ENCODE data around the gene SHB. TPM values are rescaled to one million over a fixed set of nuclear protein-coding genes. Genes with fewer than 3 reads are reported as not detected.

The SHB gene
- total RNA-seq, 1 experiment from 2014 or later, result 23.8 TPM

- H3K4me1 ChIP-seq (replicated peaks; ENCODE audit: insufficient read depth), result peaks cover 33% of the 10 kb centered on the region
- BruUV-seq (replicated peaks), result no TSS peak
- TF ChIP-seq CTCF (conservative IDR thresholded peaks at IDR 0.05) (no peak), EZH2 (IDR thresholded peaks at IDR 0.05; ENCODE audit: low read depth) (no peak)
- peak overlapping the region; percentile 53 for H3K27ac ChIP-seq
- intact Hi-C loops (cut with micrococcal nuclease; ENCODE audit: unreplicated experiment), result no loop called here
- peaks cover 18% of the 10 kb centered on the region; the same call in 1 of the 2 replicates for H3F3A ChIP-seq (ENCODE audit: insufficient read depth, low read depth)
- H3K79me2 ChIP-seq (ENCODE audit: low read depth), result 0 out of 2 replicates have a peak, but pooled peaks cover under 1% of the 10 kb centered on the region
- no peaks in the 10 kb centered on the region for H3K36me3 ChIP-seq (ENCODE audit: low read depth)
- ChIA-PET CTCF (interaction anchor here (0.6 kb wide), 1 partner anchor 29 kb away, joined by 4 read pairs; no protein-coding TSS in a partner anchor), POLR2A (ENCODE audit: unreplicated experiment) (no interaction called here)
- H3K4me2 ChIP-seq, result peak overlapping the region; percentile 39; the same call in 1 of the 2 replicates
- no peak overlapping the region for H3K4me3 ChIP-seq
- no peaks in the 10 kb centered on the region for H3K27me3 ChIP-seq (ENCODE audit: insufficient read depth, low read depth)
- no peaks in the 10 kb centered on the region for H3K9me3 ChIP-seq (ENCODE audit: insufficient read depth, low read depth)
- DNase-seq, result peak in 1 of 2 experiments; percentile 85
- H4K20me1 ChIP-seq (ENCODE audit: insufficient read depth), result no peaks in the 10 kb centered on the region
- H3K9me2 ChIP-seq (ENCODE audit: insufficient read depth), result no peaks in the 10 kb centered on the region
- H2AFZ ChIP-seq, result no peak overlapping the region
Observed at GRCh38 chr9:38073882-38074281, 4.9 kb upstream of the SHB start.

- Histone ChIP-seq H2AFZ (no peak overlapping the region), H4K20me1 (ENCODE audit: insufficient read depth) (peaks cover 9% of the 10 kb centered on the region; the same call in 1 of the 2 replicates), H3K79me2 (ENCODE audit: low read depth) (peaks cover 21% of the 10 kb centered on the region), H3K9me3 (ENCODE audit: insufficient read depth, low read depth) (no peaks in the 10 kb centered on the region), H3F3A (ENCODE audit: insufficient read depth, low read depth) (peaks cover 18% of the 10 kb centered on the region; the same call in 1 of the 2 replicates), H3K9me2 (ENCODE audit: insufficient read depth) (no peaks in the 10 kb centered on the region), H3K4me2 (no peak overlapping the region), H3K4me3 (no peak overlapping the region), H3K36me3 (ENCODE audit: low read depth) (peaks cover 2% of the 10 kb centered on the region; the same call in 1 of the 2 replicates), H3K4me1 (replicated peaks; ENCODE audit: insufficient read depth) (peaks cover 33% of the 10 kb centered on the region), H3K27me3 (ENCODE audit: insufficient read depth, low read depth) (no peaks in the 10 kb centered on the region), H3K27ac (no peak overlapping the region)
- TF ChIP-seq CTCF (conservative IDR thresholded peaks at IDR 0.05), result no peak
- no peak for TF ChIP-seq EZH2 (IDR thresholded peaks at IDR 0.05; ENCODE audit: low read depth)
- BruUV-seq (replicated peaks), result no TSS peak
- ChIA-PET CTCF (no interaction called here), POLR2A (ENCODE audit: unreplicated experiment) (no interaction called here)
- intact Hi-C loops (cut with micrococcal nuclease; ENCODE audit: unreplicated experiment), result no loop called here
- DNase-seq, result no peak
Observed at GRCh38 chr9:38071470-38072134, 2.6 kb upstream of the SHB start.

DNA sequence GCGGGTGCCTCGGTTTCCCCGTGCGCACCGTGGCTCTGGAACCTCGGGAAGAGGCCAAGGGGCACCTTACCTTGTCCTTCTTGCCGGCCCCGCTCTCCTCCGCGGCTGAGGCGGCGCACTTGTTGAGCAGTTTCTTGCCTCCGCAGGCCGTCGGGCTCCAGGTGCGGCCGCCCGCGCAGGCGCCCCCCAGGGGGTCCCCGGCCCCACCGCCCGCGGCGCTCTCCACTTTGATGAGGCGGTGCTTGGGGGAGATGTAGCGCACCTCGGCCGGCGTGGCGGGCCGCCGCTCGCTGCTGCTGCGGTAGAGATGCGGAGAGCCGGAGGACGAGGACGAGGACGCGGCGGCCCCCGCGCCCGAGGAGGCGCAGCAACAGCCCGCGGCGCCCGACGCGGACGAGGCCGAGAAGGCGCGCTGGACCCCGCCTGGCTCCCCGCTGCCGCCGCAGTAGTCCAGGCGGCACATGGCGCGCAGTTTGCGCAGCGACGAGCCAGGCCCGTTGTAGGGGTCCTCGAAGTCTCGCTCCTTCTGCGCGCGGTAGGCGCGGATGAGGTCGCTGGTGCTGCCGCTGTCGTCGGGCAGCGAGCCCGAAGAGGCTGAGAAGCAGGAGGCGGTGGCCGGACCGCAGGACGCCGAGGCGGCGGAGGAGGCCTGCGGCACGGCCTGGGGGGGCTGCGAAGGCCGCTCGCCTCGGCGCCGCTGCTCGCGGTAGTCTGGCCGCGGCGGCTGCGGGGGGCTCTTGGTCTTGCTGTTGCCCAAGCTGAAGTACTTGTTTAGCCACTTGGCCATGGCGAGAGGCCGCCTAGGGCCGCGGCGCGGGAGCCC is 957 bp downstream of the SHB start:
- Histone ChIP-seq H3K36me3 (ENCODE audit: low read depth) (peaks cover 12% of the 10 kb centered on the region), H2AFZ (no peak overlapping the region), H3K4me2 (peak overlapping the region; percentile 99), H3K27me3 (ENCODE audit: insufficient read depth, low read depth) (no peaks in the 10 kb centered on the region), H3F3A (ENCODE audit: insufficient read depth, low read depth) (peaks cover 17% of the 10 kb centered on the region), H3K4me1 (replicated peaks; ENCODE audit: insufficient read depth) (peaks cover 44% of the 10 kb centered on the region), H3K9me2 (ENCODE audit: insufficient read depth) (no peaks in the 10 kb centered on the region), H3K27ac (peak overlapping the region; percentile 84), H3K4me3 (peak overlapping the region; percentile 90), H3K9me3 (ENCODE audit: insufficient read depth, low read depth) (no peaks in the 10 kb centered on the region), H3K79me2 (ENCODE audit: low read depth) (peaks cover 56% of the 10 kb centered on the region), H4K20me1 (ENCODE audit: insufficient read depth) (peaks cover 44% of the 10 kb centered on the region)
- TF ChIP-seq CTCF (conservative IDR thresholded peaks at IDR 0.05) (no peak), EZH2 (IDR thresholded peaks at IDR 0.05; ENCODE audit: low read depth) (no peak)
- CTCF ChIA-PET, result interaction anchor here (0.6 kb wide), 1 partner anchor 154 kb away, joined by 17 read pairs; no protein-coding TSS in a partner anchor
- intact Hi-C loops (cut with micrococcal nuclease; ENCODE audit: unreplicated experiment), result loop anchor here (2.0 to 5.0 kb wide), 5 partner anchors 116 to 294 kb away; partner anchors contain the start of gene SLC25A51
- no peak for DNase-seq
- no TSS peak for BruUV-seq (replicated peaks)
- POLR2A ChIA-PET (ENCODE audit: unreplicated experiment), result interaction anchor here (0.6 kb wide), 1 partner anchor 151 kb away, joined by 4 read pairs; no protein-coding TSS in a partner anchor
